HepG2 (cell line): ENCODE measurements around the gene VWA3A. TPM values are rescaled to one million over a fixed set of nuclear protein-coding genes. Genes with fewer than 3 reads are reported as not detected.
A peak's percentile ranks its signal among the peaks of the same experiment; 100 is the strongest.

Source experiments
- ARNT2 ChIP-seq: sonication (generic); formaldehyde crosslinking; IDR thresholded peaks from 2 replicates; pipeline ENCODE4 v1.8.0; 2022; ENCODE audit warnings: mild to moderate bottlenecking, low read depth, missing genetic modification reagents, moderate library complexity
- ATF7 ChIP-seq, 2 experiments: fragments of 450-650 bp in 1 of 2; sonication (generic) in 1 of 2; formaldehyde crosslinking in 1 of 2; IDR thresholded peaks; 2 replicates each; pipeline versions ENCODE4 v1.4.0 to v1.6.1; 2016 to 2020; ENCODE audit warnings: antibody characterized with exemption in 1 of 2, mild to moderate bottlenecking in 1 of 2, missing genetic modification reagents in 1 of 2
- ELF3 ChIP-seq: IDR thresholded peaks from 2 replicates; pipeline ENCODE4 v1.6.1; 2016; ENCODE audit warnings: missing genetic modification reagents, missing compliant biosample characterization
- ERF ChIP-seq: IDR thresholded peaks from 2 replicates; pipeline ENCODE4 v1.6.1; 2018; ENCODE audit warnings: missing biosample characterization, missing genetic modification reagents
- ETV6 ChIP-seq: sonication (generic); formaldehyde crosslinking; conservative IDR thresholded peaks from 2 replicates; pipeline ENCODE4 v1.4.0; 2020; ENCODE audit warnings: missing genetic modification reagents
- FOXK2 ChIP-seq: fragments of 450-650 bp; IDR thresholded peaks from 2 replicates; pipeline ENCODE4 v1.6.1; 2016
- HHEX ChIP-seq: IDR thresholded peaks from 2 replicates; pipeline ENCODE4 v1.6.1; 2016; ENCODE audit warnings: control low read depth
- IKZF1 ChIP-seq: fragments of 450-650 bp; IDR thresholded peaks from 2 replicates; pipeline ENCODE4 v1.7.1; 2016
- IRF2 ChIP-seq: IDR thresholded peaks from 2 replicates; pipeline ENCODE4 v1.6.1; 2018; ENCODE audit warnings: missing genetic modification reagents, missing compliant biosample characterization
- MBNL3 ChIP-seq: fragments of 250-450 bp; sonication (Bioruptor Pico); conservative IDR thresholded peaks from 2 replicates; pipeline ENCODE4 v1.8.0; 2022; ENCODE audit warnings: mild to moderate bottlenecking, inconsistent platforms
- NFATC3 ChIP-seq: sonication (generic); formaldehyde crosslinking; IDR thresholded peaks from 2 replicates; pipeline ENCODE4 v1.5.1; 2020; ENCODE audit warnings: mild to moderate bottlenecking, missing genetic modification reagents
- RAD21 ChIP-seq: fragments of 450-650 bp; formaldehyde crosslinking; IDR thresholded peaks from 2 replicates; pipeline ENCODE4 v1.5.0; 2020; ENCODE audit warnings: mild to moderate bottlenecking
- RXRB ChIP-seq: IDR thresholded peaks from 2 replicates; pipeline ENCODE4 v1.6.1; 2016; ENCODE audit warnings: borderline replicate concordance, missing genetic modification reagents, missing compliant biosample characterization
- SAP130 ChIP-seq: IDR thresholded peaks from 2 replicates; pipeline ENCODE4 v1.6.1; 2016; ENCODE audit warnings: low read depth
- SMAD3 ChIP-seq: sonication (generic); formaldehyde crosslinking; IDR thresholded peaks from 2 replicates; pipeline ENCODE4 v1.4.0; 2020; ENCODE audit warnings: missing genetic modification reagents
- SMARCC2 ChIP-seq: fragments of 450-650 bp; IDR thresholded peaks from 2 replicates; pipeline ENCODE4 v1.6.1; 2017; ENCODE audit warnings: antibody characterized with exemption, mild to moderate bottlenecking
- SOX13 ChIP-seq, 3 experiments: fragments of 450-650 bp in 1 of 3; sonication (generic) in 1 of 3; formaldehyde crosslinking in 1 of 3; IDR thresholded peaks in 2 of 3; conservative IDR thresholded peaks in 1 of 3; 2 replicates each; pipeline versions ENCODE4 v1.5.0 to v1.6.1; 2016 to 2020; ENCODE audit warnings: antibody characterized with exemption in 1 of 3, mild to moderate bottlenecking in 1 of 3, missing compliant biosample characterization in 1 of 3, missing genetic modification reagents in 1 of 3, moderate library complexity in 1 of 3
- SOX6 ChIP-seq, 2 experiments: fragments of 450-650 bp in 1 of 2; sonication (generic) in 1 of 2; formaldehyde crosslinking in 1 of 2; IDR thresholded peaks; 2 replicates each; pipeline versions ENCODE4 v1.4.0 to v1.6.1; 2017 to 2020; ENCODE audit warnings: antibody characterized with exemption in 1 of 2, mild to moderate bottlenecking in 1 of 2, missing genetic modification reagents in 1 of 2
- YEATS4 ChIP-seq: sonication (generic); formaldehyde crosslinking; IDR thresholded peaks from 2 replicates; pipeline ENCODE4 v1.4.0; 2020; ENCODE audit warnings: missing genetic modification reagents, borderline replicate concordance
- ZBTB20 ChIP-seq: sonication (generic); formaldehyde crosslinking; IDR thresholded peaks from 2 replicates; pipeline ENCODE4 v1.8.1; 2023; ENCODE audit warnings: missing genetic modification reagents, low read depth, mild to moderate bottlenecking, borderline replicate concordance
- ZNF124 ChIP-seq: sonication (generic); formaldehyde crosslinking; IDR thresholded peaks from 2 replicates; pipeline ENCODE4 v1.4.0; 2020; ENCODE audit warnings: missing genetic modification reagents
- polyA plus RNA-seq, 8 experiments: library from polyadenylated mRNA; depleted of rRNA in 3 of 8; stranded (reverse) in 7 of 8; unstranded in 1 of 8; fragments of >200 nt; fragmentation: Illumina TruSeq in 4 of 8; extraction: Trizol in 4 of 8; gene quantifications; 2 replicates each; pipeline versions ENCODE4 v1.2.1 to v1.2.3, GENCODE V29; 2011 to 2016; ENCODE audit warnings: low read depth in 4 of 8, missing spikeins in 1 of 8, mixed read lengths in 1 of 8; ENCODE audit not compliant: insufficient read depth in 1 of 8
- total RNA-seq, 5 experiments: library from RNA; depleted of rRNA; stranded (reverse); fragments of >200 nt; fragmentation: Illumina TruSeq; extraction: Trizol; gene quantifications; 2 replicates each; pipeline ENCODE4 v1.2.3, GENCODE V29; 2016; ENCODE audit warnings: low read depth in 1 of 5
- TF ChIP-seq, protein P1 (sequence below): sonication (generic); formaldehyde crosslinking; IDR thresholded peaks from one replicate; pipeline ENCODE4 v1.5.1; 2020; ENCODE audit warnings: mild to moderate bottlenecking, missing genetic modification reagents; ENCODE audit errors: not compliant biosample characterization

VWA3A gene
- total and polyA plus RNA-seq, 2 of the 13 experiments (the other 11 are each of a cell fraction or from before 2014, with no cell fraction given): 0.03 to 0.07 TPM

GRCh38 chr16:22098405-22099255 lies 6.3 kb downstream of the VWA3A start (continued):
- TF ChIP-seq, protein P1, sequence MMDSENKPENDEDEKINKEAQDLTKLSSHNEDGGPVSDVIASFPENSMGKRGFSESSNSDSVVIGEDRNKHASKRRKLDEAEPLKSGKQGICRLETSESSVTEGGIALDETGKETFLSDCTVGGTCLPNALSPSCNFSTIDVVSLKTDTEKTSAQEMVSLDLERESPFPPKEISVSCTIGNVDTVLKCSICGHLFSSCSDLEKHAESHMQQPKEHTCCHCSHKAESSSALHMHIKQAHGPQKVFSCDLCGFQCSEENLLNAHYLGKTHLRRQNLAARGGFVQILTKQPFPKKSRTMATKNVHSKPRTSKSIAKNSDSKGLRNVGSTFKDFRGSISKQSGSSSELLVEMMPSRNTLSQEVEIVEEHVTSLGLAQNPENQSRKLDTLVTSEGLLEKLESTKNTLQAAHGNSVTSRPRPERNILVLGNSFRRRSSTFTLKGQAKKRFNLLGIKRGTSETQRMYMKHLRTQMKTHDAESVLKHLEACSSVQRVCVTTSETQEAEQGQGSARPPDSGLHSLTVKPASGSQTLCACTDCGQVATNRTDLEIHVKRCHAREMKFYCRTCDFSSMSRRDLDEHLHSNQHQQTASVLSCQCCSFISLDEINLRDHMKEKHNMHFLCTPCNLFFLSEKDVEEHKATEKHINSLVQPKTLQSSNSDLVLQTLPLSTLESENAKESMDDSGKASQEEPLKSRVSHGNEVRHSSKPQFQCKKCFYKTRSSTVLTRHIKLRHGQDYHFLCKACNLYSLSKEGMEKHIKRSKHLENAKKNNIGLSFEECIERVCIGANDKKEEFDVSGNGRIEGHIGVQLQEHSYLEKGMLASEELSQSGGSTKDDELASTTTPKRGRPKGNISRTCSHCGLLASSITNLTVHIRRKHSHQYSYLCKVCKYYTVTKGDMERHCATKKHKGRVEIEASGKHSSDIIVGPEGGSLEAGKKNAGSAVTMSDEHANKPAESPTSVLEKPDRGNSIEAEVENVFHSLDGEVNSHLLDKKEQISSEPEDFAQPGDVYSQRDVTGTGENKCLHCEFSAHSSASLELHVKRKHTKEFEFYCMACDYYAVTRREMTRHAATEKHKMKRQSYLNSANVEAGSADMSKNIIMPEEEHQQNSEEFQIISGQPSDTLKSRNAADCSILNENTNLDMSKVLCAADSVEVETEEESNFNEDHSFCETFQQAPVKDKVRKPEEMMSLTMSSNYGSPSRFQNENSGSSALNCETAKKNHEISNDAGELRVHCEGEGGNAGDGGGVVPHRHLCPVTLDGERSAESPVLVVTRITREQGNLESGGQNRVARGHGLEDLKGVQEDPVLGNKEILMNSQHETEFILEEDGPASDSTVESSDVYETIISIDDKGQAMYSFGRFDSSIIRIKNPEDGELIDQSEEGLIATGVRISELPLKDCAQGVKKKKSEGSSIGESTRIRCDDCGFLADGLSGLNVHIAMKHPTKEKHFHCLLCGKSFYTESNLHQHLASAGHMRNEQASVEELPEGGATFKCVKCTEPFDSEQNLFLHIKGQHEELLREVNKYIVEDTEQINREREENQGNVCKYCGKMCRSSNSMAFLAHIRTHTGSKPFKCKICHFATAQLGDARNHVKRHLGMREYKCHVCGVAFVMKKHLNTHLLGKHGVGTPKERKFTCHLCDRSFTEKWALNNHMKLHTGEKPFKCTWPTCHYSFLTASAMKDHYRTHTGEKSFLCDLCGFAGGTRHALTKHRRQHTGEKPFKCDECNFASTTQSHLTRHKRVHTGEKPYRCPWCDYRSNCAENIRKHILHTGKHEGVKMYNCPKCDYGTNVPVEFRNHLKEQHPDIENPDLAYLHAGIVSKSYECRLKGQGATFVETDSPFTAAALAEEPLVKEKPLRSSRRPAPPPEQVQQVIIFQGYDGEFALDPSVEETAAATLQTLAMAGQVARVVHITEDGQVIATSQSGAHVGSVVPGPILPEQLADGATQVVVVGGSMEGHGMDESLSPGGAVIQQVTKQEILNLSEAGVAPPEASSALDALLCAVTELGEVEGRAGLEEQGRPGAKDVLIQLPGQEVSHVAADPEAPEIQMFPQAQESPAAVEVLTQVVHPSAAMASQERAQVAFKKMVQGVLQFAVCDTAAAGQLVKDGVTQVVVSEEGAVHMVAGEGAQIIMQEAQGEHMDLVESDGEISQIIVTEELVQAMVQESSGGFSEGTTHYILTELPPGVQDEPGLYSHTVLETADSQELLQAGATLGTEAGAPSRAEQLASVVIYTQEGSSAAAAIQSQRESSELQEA (CRISPR knock-in tag): no peak
- TF ChIP-seq RXRB: 0 out of 2 replicates have a peak, but pooled peaks have one; percentile 32
- TF ChIP-seq FOXK2: peak; percentile 50; the same call in 1 of the 2 replicates
- peak; percentile 50; the same call in 1 of the 2 replicates for TF ChIP-seq ARNT2 (CRISPR knock-in tag)
- peak; percentile 89 for TF ChIP-seq ERF (CRISPR knock-in tag)
- peak; percentile 36; the same call in 1 of the 2 replicates for TF ChIP-seq SAP130 (CRISPR knock-in tag)
- TF ChIP-seq SMAD3 (CRISPR knock-in tag): 0 out of 2 replicates have a peak, but pooled peaks have one; percentile 54
- TF ChIP-seq ATF7 (IDR thresholded peaks at IDR 0.05): peak; percentile 87
- no peak for TF ChIP-seq ATF7 (CRISPR knock-in tag; IDR thresholded peaks at IDR 0.05)
- no peak for TF ChIP-seq YEATS4
- no peak for TF ChIP-seq ZNF124 (CRISPR knock-in tag)
- TF ChIP-seq IRF2 (CRISPR knock-in tag): peak; percentile 59
- TF ChIP-seq HHEX (CRISPR knock-in tag): 0 out of 2 replicates have a peak, but pooled peaks have one; percentile 4
- 0 out of 2 replicates have a peak, but pooled peaks have one; percentile 6 for TF ChIP-seq SMARCC2
- no peak for TF ChIP-seq MBNL3 (CRISPR knock-in tag)
- no peak for TF ChIP-seq SOX6 (IDR thresholded peaks at IDR 0.05)
- peak; percentile 33; the same call in 1 of the 2 replicates for TF ChIP-seq SOX6 (CRISPR knock-in tag; IDR thresholded peaks at IDR 0.05)
- TF ChIP-seq ELF3 (CRISPR knock-in tag): 0 out of 2 replicates have a peak, but pooled peaks have one; percentile 34
- TF ChIP-seq RAD21 (CRISPR knock-in tag): peak; percentile 71
- no peak for TF ChIP-seq IKZF1
- TF ChIP-seq ETV6 (CRISPR knock-in tag): 0 out of 2 replicates have a peak, but pooled peaks have one; percentile 11
- no peak for TF ChIP-seq SOX13 (IDR thresholded peaks at IDR 0.05)
- TF ChIP-seq SOX13 (CRISPR knock-in tag; conservative IDR thresholded peaks at IDR 0.05 in 1 of 2, IDR thresholded peaks at IDR 0.05 in 1 of 2): peak in 1 of 2 experiments; percentile 27; a peak in 1 of 4 replicates
- peak; percentile 53; the same call in 1 of the 2 replicates for TF ChIP-seq ZBTB20 (CRISPR knock-in tag)
- TF ChIP-seq NFATC3 (CRISPR knock-in tag): no peak
